Measurements from ENCODE around the gene TSGA10. TPM values are rescaled to one million over a fixed set of nuclear protein-coding genes. Genes with fewer than 3 reads are reported as not detected.

The TSGA10 gene
- total and polyA plus RNA-seq, 2 experiments from 2014 or later, result 5.2 to 8.8 TPM

- TF ChIP-seq EZH2 (IDR thresholded peaks at IDR 0.05; ENCODE audit: borderline replicate concordance) (no peak), EZH2phosphoT487 (IDR thresholded peaks at IDR 0.05; ENCODE audit: low read depth, severe bottlenecking, unreplicated experiment) (no peak), CTCF (IDR thresholded peaks at IDR 0.05; ENCODE audit: poor library complexity) (no peak)
- DNase-seq (ENCODE audit: low spot score), result no peak
- H3K27me3 ChIP-seq, result no peaks in the 10 kb centered on the region
- peak overlapping the region; percentile 18 for H3K4me3 ChIP-seq
- peaks cover 4% of the 10 kb centered on the region for H3K79me2 ChIP-seq
- H3K4me1 ChIP-seq (ENCODE audit: insufficient read depth), result peaks cover 10% of the 10 kb centered on the region
- no peaks in the 10 kb centered on the region for H4K20me1 ChIP-seq (ENCODE audit: insufficient read depth, poor library complexity, severe bottlenecking)
- H3K9me2 ChIP-seq (replicated peaks; ENCODE audit: insufficient read depth), result no peaks in the 10 kb centered on the region
- H3K36me3 ChIP-seq (replicated peaks; ENCODE audit: insufficient read depth, low read depth), result no peaks in the 10 kb centered on the region
- peak overlapping the region; percentile 36 for H2AFZ ChIP-seq
- H3K9me3 ChIP-seq (ENCODE audit: low read depth), result no peaks in the 10 kb centered on the region
- WGBS (ENCODE audit: low lambda C conversion rate, missing lambda C conversion rate), result 53% methylated on average over 12 of the region's 12 CpGs
- peak overlapping the region; percentile 92 for H3K27ac ChIP-seq
- H3K4me2 ChIP-seq, result peak overlapping the region; percentile 87
Measured at GRCh38 chr2:99153921-99154604, 679 bp downstream of the TSGA10 start.

- H3K27ac ChIP-seq, result peak overlapping the region; percentile 69
Measured at GRCh38 chr2:99152199-99152895, 2.4 kb downstream of the TSGA10 start.

GRCh38 chr2:99150706-99151105, 4.0 kb downstream of the TSGA10 start:
- Histone ChIP-seq H3K27me3 (no peaks in the 10 kb centered on the region), H2AFZ (no peak overlapping the region), H4K20me1 (ENCODE audit: insufficient read depth, poor library complexity, severe bottlenecking) (no peaks in the 10 kb centered on the region), H3K9me3 (ENCODE audit: low read depth) (no peaks in the 10 kb centered on the region), H3K27ac (no peak overlapping the region), H3K4me2 (no peak overlapping the region), H3K9me2 (replicated peaks; ENCODE audit: insufficient read depth) (no peaks in the 10 kb centered on the region), H3K79me2 (no peaks in the 10 kb centered on the region), H3K36me3 (replicated peaks; ENCODE audit: insufficient read depth, low read depth) (no peaks in the 10 kb centered on the region), H3K4me3 (no peak overlapping the region), H3K4me1 (ENCODE audit: insufficient read depth) (peaks cover 6% of the 10 kb centered on the region)
- no peak for TF ChIP-seq EZH2phosphoT487 (IDR thresholded peaks at IDR 0.05; ENCODE audit: low read depth, severe bottlenecking, unreplicated experiment)
- TF ChIP-seq CTCF (IDR thresholded peaks at IDR 0.05; ENCODE audit: poor library complexity), result no peak
- TF ChIP-seq EZH2 (IDR thresholded peaks at IDR 0.05; ENCODE audit: borderline replicate concordance), result no peak
- 100% methylated on average over 1 of the region's 1 CpG for WGBS (ENCODE audit: low lambda C conversion rate, missing lambda C conversion rate)
- no peak for DNase-seq (ENCODE audit: low spot score)

More at GRCh38 chr2:99152199-99152895, 2.4 kb downstream of the TSGA10 start:
- H2AFZ ChIP-seq, result no peak overlapping the region
- H4K20me1 ChIP-seq (ENCODE audit: insufficient read depth, poor library complexity, severe bottlenecking), result no peaks in the 10 kb centered on the region
- no peaks in the 10 kb centered on the region for H3K9me3 ChIP-seq (ENCODE audit: low read depth)
- no peaks in the 10 kb centered on the region for H3K9me2 ChIP-seq (replicated peaks; ENCODE audit: insufficient read depth)
- H3K79me2 ChIP-seq, result peaks cover 4% of the 10 kb centered on the region
- no peak overlapping the region for H3K4me3 ChIP-seq
- WGBS (ENCODE audit: low lambda C conversion rate, missing lambda C conversion rate), result 77% methylated on average over 7 of the region's 7 CpGs
- peaks cover 10% of the 10 kb centered on the region for H3K4me1 ChIP-seq (ENCODE audit: insufficient read depth)
- H3K27me3 ChIP-seq, result no peaks in the 10 kb centered on the region
- no peak for TF ChIP-seq EZH2phosphoT487 (IDR thresholded peaks at IDR 0.05; ENCODE audit: low read depth, severe bottlenecking, unreplicated experiment)
- TF ChIP-seq EZH2 (IDR thresholded peaks at IDR 0.05; ENCODE audit: borderline replicate concordance), result no peak
- no peak for TF ChIP-seq CTCF (IDR thresholded peaks at IDR 0.05; ENCODE audit: poor library complexity)
- no peaks in the 10 kb centered on the region for H3K36me3 ChIP-seq (replicated peaks; ENCODE audit: insufficient read depth, low read depth)
- peak overlapping the region; percentile 25 for H3K4me2 ChIP-seq
- peak; percentile 19 for DNase-seq (ENCODE audit: low spot score)
